GM19193 (cell line): ENCODE data around the gene NPB.

Experiments used
- POLR2A ChIP-seq: IDR thresholded peaks from 4 replicates; pipeline ENCODE4 v1.6.1; 2011; ENCODE audit not compliant: insufficient read depth, insufficient read length; ENCODE audit errors: extremely low read depth

NPB gene

GRCh38 chr17:81931557-81932332, 29.7 kb downstream of the NPB start:
- no peak for TF ChIP-seq POLR2A

GRCh38 chr17:81932333-81932983, 30.4 kb downstream of the NPB start:
- no peak for TF ChIP-seq POLR2A

- no peak for TF ChIP-seq POLR2A
These were observed 31.2 kb downstream of the NPB start for GRCh38 chr17:81933178-81933699.

GRCh38 chr17:81934098-81934757, 32.2 kb downstream of the NPB start:
- TF ChIP-seq POLR2A: no peak

GRCh38 chr17:81934850-81935708, 33.0 kb downstream of the NPB start:
- no peak for TF ChIP-seq POLR2A

- no peak for TF ChIP-seq POLR2A
These were observed 33.7 kb downstream of the NPB start for GRCh38 chr17:81935709-81936084.

GRCh38 chr17:81939218-81939617, 37.2 kb downstream of the NPB start:
- TF ChIP-seq POLR2A: no peak

GRCh38 chr17:81939881-81940385, 37.9 kb downstream of the NPB start:
- no peak for TF ChIP-seq POLR2A

- no peak for TF ChIP-seq POLR2A
These were observed 38.8 kb downstream of the NPB start for GRCh38 chr17:81940538-81941483.

- no peak for TF ChIP-seq POLR2A
These were observed 39.6 kb downstream of the NPB start for GRCh38 chr17:81941484-81942166.

GRCh38 chr17:81942167-81942553, 40.1 kb downstream of the NPB start:
- TF ChIP-seq POLR2A: no peak

GRCh38 chr17:81944858-81945257, 42.8 kb downstream of the NPB start:
- TF ChIP-seq POLR2A: no peak

GRCh38 chr17:81947189-81947588, 45.2 kb downstream of the NPB start, which contains the start of gene MYADML2:
Gene MYADML2 (minus strand): TSS chr17:81947233. CDS start chr17:81941741, 5,492 bp downstream.
- TF ChIP-seq POLR2A: no peak
